IPS-20b (cell line): ENCODE data around the gene BRSK2.
"Not testable (repeated sequence)": the region's sequence is repeated elsewhere in the genome, so short reads cannot be mapped to it uniquely, and the experiment has no call there.

Experiments used
- H3K27ac ChIP-seq: one replicate; pipeline ENCODE4 v1.5.1; 2013; ENCODE audit warnings: low read length
- H3K27me3 ChIP-seq: 2 replicates; pipeline ENCODE4 v1.6.1; 2013; ENCODE audit warnings: mild to moderate bottlenecking, low read length, inconsistent platforms; ENCODE audit not compliant: insufficient read depth
- H3K36me3 ChIP-seq: 2 replicates; pipeline ENCODE4 v1.6.1; 2013; ENCODE audit warnings: low read depth, mild to moderate bottlenecking, inconsistent platforms, low read length, moderate library complexity; ENCODE audit not compliant: insufficient read depth
- H3K4me1 ChIP-seq: 2 replicates; pipeline ENCODE4 v1.6.1; 2013; ENCODE audit warnings: mild to moderate bottlenecking, control low read depth, inconsistent platforms, low read length, moderate library complexity; ENCODE audit not compliant: insufficient read depth
- H3K4me3 ChIP-seq: 2 replicates; pipeline ENCODE4 v1.5.1; 2013; ENCODE audit warnings: mild to moderate bottlenecking, low read length, inconsistent platforms
- H3K9ac ChIP-seq: 2 replicates; pipeline ENCODE4 v1.6.1; 2013; ENCODE audit warnings: low read depth, mild to moderate bottlenecking, inconsistent platforms, low read length, moderate library complexity
- H3K9me3 ChIP-seq: 2 replicates; pipeline ENCODE4 v1.6.1; 2013; ENCODE audit warnings: mild to moderate bottlenecking, low read depth, low read length, inconsistent platforms; ENCODE audit not compliant: insufficient read depth

Gene BRSK2

DNA sequence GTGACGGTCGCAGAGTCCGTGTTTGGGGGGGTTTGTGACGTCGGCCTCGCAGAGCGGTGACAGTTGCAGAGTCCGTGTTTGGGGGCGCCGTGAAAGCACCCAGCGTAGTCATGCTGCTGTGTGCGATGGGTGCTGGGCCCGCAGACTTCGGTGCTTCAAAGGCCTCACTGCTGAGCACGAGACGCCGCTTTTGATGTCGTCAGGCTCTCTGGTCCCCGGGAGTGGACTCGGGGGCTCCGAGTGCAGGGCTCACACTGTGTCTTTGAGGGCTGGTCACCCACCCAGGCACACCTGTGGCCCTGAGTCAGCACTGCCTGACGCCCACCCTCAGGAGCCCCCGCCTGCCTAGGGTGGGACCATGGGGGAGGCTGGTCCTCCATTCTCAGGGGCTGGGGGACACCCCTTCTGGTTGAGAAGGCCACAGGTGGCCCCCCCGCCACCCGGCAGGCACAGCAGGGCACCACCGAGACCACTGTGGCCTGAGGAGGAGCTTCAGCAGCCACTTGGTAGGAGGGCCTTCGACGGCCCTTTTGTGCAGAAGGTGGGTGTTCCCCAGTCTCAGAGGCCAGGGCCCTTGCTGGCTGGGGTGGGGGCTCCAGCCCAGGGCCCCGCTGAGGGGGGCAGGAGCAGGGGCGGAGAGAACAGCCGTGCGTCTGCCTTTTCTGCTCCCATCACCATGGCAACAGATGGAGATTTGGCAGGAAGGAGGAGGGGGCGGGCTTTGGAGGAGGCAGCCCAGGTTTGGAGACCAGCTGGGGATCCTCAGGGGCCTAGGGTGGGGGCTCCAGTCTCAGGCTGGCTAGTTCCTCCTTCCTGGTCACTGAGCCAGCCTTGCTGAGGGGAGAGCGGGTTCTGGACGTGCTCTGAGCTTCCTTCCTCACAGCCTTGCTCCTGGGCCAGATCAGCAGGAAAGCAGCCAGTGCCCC, 20.9 kb downstream of the BRSK2 start:
- Histone ChIP-seq H3K9me3 (peaks cover 22% of the 10 kb centered on the region), H3K4me3 (no peak overlapping the region), H3K9ac (no peak overlapping the region), H3K27me3 (no peaks in the 10 kb centered on the region), H3K4me1 (no peaks in the 10 kb centered on the region), H3K27ac (no peak overlapping the region), H3K36me3 (no peaks in the 10 kb centered on the region)

GRCh38 chr11:1411301-1411700, 21.6 kb downstream of the BRSK2 start:
- Histone ChIP-seq H3K4me3 (no peak overlapping the region), H3K9me3 (peaks cover 28% of the 10 kb centered on the region), H3K4me1 (no peaks in the 10 kb centered on the region), H3K9ac (no peak overlapping the region), H3K36me3 (no peaks in the 10 kb centered on the region), H3K27me3 (no peaks in the 10 kb centered on the region), H3K27ac (no peak overlapping the region)

DNA sequence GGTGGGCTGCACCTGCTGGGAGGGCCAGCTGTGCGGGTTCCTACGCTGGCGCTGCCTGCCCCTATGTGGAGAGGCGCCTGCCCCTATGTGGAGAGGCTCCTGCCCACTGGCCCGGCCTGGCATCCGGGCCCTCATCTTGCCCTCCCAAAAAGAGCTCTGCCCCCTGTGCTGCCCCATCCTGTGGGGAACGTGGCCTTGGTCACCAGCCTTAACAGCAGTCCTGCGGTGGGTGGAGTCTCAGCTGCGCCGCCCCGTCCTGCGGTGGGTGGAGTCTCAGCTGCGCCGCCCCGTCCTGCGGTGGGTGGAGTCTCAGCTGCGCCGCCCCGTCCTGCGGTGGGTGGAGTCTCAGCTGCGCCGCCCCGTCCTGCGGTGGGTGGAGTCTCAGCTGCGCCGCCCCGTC, 22.0 kb downstream of the BRSK2 start:
- H3K9ac ChIP-seq, H3K27ac ChIP-seq, H3K4me3 ChIP-seq, H3K27me3 ChIP-seq, H3K36me3 ChIP-seq, H3K4me1 ChIP-seq: not testable (repeated sequence)
- H3K9me3 ChIP-seq = peaks cover 33% of the 10 kb centered on the region

- H3K36me3 ChIP-seq = no peaks in the 10 kb centered on the region
- no peaks in the 10 kb centered on the region for H3K4me1 ChIP-seq
- H3K27ac ChIP-seq = no peak overlapping the region
- H3K27me3 ChIP-seq = no peaks in the 10 kb centered on the region
- H3K9ac ChIP-seq = no peak overlapping the region
- peaks cover 40% of the 10 kb centered on the region for H3K9me3 ChIP-seq
- no peak overlapping the region for H3K4me3 ChIP-seq
Measured at GRCh38 chr11:1412377-1413095, 22.8 kb downstream of the BRSK2 start.

- Histone ChIP-seq H3K9me3 (peaks cover 51% of the 10 kb centered on the region), H3K4me3 (no peak overlapping the region), H3K36me3 (no peaks in the 10 kb centered on the region)
Measured at GRCh38 chr11:1414650-1415049, 24.9 kb downstream of the BRSK2 start.

GRCh38 chr11:1415631-1416030, 25.9 kb downstream of the BRSK2 start:
- Histone ChIP-seq H3K27ac (no peak overlapping the region), H3K36me3 (no peaks in the 10 kb centered on the region), H3K9ac (no peak overlapping the region), H3K27me3 (no peaks in the 10 kb centered on the region), H3K9me3 (peaks cover 51% of the 10 kb centered on the region), H3K4me3 (no peak overlapping the region), H3K4me1 (no peaks in the 10 kb centered on the region)

More at GRCh38 chr11:1414650-1415049, 24.9 kb downstream of the BRSK2 start:
- Histone ChIP-seq H3K27ac (no peak overlapping the region), H3K4me1 (no peaks in the 10 kb centered on the region), H3K27me3 (no peaks in the 10 kb centered on the region), H3K9ac (no peak overlapping the region)

DNA sequence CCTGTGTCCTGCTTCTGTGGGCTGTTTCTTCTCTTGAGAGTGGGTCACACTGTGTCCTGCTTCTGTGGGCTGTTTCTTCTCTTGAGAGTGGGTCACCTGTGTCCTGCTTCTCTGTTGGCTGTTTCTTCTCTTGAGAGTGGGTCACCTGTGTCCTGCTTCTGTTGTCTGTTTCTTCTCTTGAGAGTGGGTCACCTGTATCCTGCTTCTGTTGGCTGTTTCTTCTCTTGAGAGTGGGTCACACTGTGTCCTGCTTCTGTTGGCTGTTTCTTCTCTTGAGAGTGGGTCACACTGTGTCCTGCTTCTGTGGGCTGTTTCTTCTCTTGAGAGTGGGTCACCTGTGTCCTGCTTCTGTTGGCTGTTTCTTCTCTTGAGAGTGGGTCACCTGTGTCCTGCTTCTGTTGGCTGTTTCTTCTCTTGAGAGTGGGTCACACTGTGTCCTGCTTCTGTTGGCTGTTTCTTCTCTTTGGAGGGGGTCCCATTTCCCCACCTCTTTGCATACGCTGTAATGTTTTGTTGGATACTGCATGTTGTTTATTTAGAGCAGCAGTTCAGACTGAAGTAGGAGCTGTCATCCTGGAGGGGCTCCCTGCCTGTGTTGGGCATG, 28.6 kb downstream of the BRSK2 start:
- not testable (repeated sequence) for H3K36me3 ChIP-seq, H3K4me1 ChIP-seq, H3K4me3 ChIP-seq, H3K27ac ChIP-seq, H3K9ac ChIP-seq, H3K27me3 ChIP-seq
- peaks cover 49% of the 10 kb centered on the region for H3K9me3 ChIP-seq

DNA sequence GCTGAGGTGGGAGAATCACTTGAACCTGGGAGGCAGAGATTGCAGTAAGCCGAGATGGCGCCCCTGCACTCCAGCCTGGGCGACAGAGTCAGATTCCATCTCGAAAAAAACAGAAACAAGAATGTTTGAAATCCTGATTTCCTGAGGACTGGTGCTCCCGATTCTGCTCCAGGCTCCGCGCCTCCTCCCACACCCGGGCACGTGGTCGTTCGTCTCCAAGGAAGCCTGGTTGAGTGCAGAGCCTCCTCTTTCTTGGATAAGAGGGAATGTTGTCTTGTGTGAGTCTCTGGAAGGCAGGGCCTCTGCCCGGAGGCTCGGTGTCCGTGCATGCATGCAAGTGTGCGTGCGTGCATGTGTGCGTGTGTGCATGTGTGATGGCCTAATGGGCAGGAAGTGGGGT, 30.1 kb downstream of the BRSK2 start:
- Histone ChIP-seq H3K9ac (no peak overlapping the region), H3K9me3 (peaks cover 35% of the 10 kb centered on the region), H3K4me1 (no peaks in the 10 kb centered on the region), H3K27me3 (no peaks in the 10 kb centered on the region), H3K27ac (no peak overlapping the region), H3K36me3 (no peaks in the 10 kb centered on the region), H3K4me3 (no peak overlapping the region)

DNA sequence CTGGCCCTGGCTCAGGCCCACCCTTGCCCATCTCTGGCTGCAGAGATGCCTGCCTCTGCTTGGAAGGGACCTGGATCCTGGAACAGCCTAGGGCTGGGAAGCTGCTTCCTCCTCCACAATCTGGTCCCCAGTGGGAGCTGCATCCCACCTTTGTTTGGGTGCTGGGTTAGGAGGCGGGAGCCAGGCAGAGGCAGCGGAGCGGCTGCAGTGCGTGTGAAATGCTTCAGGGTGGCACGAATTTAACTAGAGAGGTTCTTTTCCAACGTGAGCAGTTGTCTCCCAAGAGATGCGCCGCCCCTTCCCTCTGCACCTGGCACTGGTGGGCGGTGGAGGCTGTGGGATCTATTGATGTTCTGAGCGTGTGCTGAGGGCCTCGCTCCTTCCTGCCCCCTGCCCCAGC, 31.6 kb downstream of the BRSK2 start:
- Histone ChIP-seq H3K9ac (no peak overlapping the region), H3K4me1 (no peaks in the 10 kb centered on the region), H3K27ac (no peak overlapping the region), H3K4me3 (no peak overlapping the region), H3K36me3 (no peaks in the 10 kb centered on the region), H3K27me3 (no peaks in the 10 kb centered on the region), H3K9me3 (peaks cover 22% of the 10 kb centered on the region)

GRCh38 chr11:1422481-1422880, 32.7 kb downstream of the BRSK2 start:
- no peak overlapping the region for H3K9ac ChIP-seq
- H3K4me1 ChIP-seq = no peaks in the 10 kb centered on the region
- no peaks in the 10 kb centered on the region for H3K27me3 ChIP-seq
- no peak overlapping the region for H3K27ac ChIP-seq
- H3K9me3 ChIP-seq = peaks cover 11% of the 10 kb centered on the region
- no peak overlapping the region for H3K4me3 ChIP-seq
- H3K36me3 ChIP-seq = no peaks in the 10 kb centered on the region

DNA sequence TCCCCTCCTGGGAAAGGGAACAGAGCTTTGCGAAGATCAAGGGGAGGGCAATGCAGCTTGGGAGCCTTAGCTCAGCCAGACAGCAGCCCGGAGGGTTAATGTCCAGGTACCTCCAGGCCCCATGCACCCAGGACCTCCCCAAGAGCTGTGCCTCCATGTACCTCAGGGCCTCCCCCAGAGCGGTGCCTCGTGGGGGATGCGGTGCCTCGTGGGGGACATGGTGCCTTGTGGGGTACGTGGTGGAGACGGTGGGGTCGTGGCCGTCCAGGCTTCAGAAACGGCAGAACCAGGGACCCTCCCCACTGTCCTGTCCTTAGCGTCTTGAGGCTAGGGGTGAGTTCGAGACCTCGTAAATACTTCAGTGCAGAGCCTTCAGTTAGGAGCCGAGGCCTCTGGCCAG, 33.2 kb downstream of the BRSK2 start:
- Histone ChIP-seq H3K27me3 (no peaks in the 10 kb centered on the region), H3K9ac (no peak overlapping the region), H3K27ac (no peak overlapping the region), H3K4me3 (no peak overlapping the region), H3K9me3 (peaks cover 9% of the 10 kb centered on the region), H3K4me1 (no peaks in the 10 kb centered on the region), H3K36me3 (no peaks in the 10 kb centered on the region)

DNA sequence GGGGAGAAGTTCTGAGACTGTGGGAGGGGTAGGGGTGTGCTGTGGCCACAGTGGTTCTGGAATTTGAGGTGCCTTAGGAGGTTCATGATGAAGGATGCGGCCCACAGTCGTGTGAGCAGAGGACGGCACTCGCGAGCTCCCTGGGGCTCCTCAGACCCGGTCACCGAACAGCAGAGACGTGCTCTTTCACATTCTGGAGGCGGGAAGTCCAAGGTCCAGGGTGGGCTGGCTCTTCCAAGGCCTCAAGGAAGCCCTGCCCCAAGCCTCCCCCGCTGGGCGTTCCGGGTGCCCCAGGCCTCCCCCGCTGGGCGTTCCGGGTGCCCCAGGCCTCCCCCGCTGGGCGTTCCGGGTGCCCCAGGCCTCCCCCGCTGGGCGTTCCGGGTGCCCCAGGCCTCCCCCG, 33.7 kb downstream of the BRSK2 start:
- H3K36me3 ChIP-seq, H3K4me3 ChIP-seq, H3K9me3 ChIP-seq, H3K9ac ChIP-seq, H3K4me1 ChIP-seq, H3K27me3 ChIP-seq, H3K27ac ChIP-seq: not testable (repeated sequence)
